HCT116 (cell line): Measurements from ENCODE around the gene UBE2E2. TPM values are rescaled to one million over a fixed set of nuclear protein-coding genes. Genes with fewer than 3 reads are reported as not detected.

ENCODE experiments used
- ATAC-seq: fragments of 200-7000 bp; cut with Tn5 transposase; 2 replicates; pipeline ENCODE4 v1.9.1; 2020; ENCODE audit warnings: mild to moderate bottlenecking, moderate library complexity
- BruUV-seq: library from RNA; stranded (reverse); fragments of 400-500 nt; replicated peaks from 2 replicates; lab custom pipeline; 2021; lab: Mats Ljungman, UMichigan
- CTCF ChIA-PET: fragments of 300-600 bp; sonication (Branson Sonifier 250); formaldehyde crosslinking; loops from one replicate; lab custom pipeline; 2021; ENCODE audit warnings: antibody characterized with exemption; lab: Charles Lee
- POLR2A ChIA-PET: fragments of 300-600, 350-600 bp; sonication (Branson Sonifier 250); formaldehyde crosslinking; loops from one replicate; lab custom pipeline; 2021; ENCODE audit warnings: antibody characterized with exemption; lab: Charles Lee
- RAD21 ChIA-PET, 2 experiments: fragments of 300-600 bp; sonication (Branson Sonifier 250); formaldehyde crosslinking; loops; one replicate each; lab custom pipeline; 2023; ENCODE audit warnings: low total read pairs in 2 of 2; ENCODE audit not compliant: uncharacterized antibody in 2 of 2, unreplicated experiment in 2 of 2, low non-redundant PET in 1 of 2; lab: Charles Lee
- DNase-seq: peaks from one replicate; pipeline ENCODE4 v3.0.0-alpha.2; 2010; ENCODE audit warnings: low read depth, low spot score
- H2AFZ ChIP-seq: fragments of 200-600 bp; shearing (Covaris generic), sonication (generic); 2 replicates; pipeline ENCODE4 v1.6.1; 2017; ENCODE audit warnings: low read depth, mixed run types, mixed read lengths, antibody characterized with exemption, low read length; ENCODE audit not compliant: poor library complexity, severe bottlenecking
- H3K27ac ChIP-seq: 2 replicates; pipeline ENCODE4 v1.5.1; 2012; ENCODE audit warnings: low read depth, low read length
- H3K27me3 ChIP-seq: fragments of 200-600 bp; sonication (generic); 2 replicates; pipeline ENCODE4 v1.6.1; 2016; ENCODE audit warnings: mixed run types, low read length, mixed read lengths; ENCODE audit not compliant: insufficient read depth
- H3K36me3 ChIP-seq, 2 experiments: fragments of 200-500 bp in 1 of 2; fragments of 200-600 bp in 1 of 2; sonication (Bioruptor generic) in 1 of 2; sonication (generic) in 1 of 2; 2 replicates each; pipeline versions ENCODE4 v1.5.1 to v1.6.1; 2014 to 2016; ENCODE audit warnings: low read length in 2 of 2, inconsistent platforms in 1 of 2, mixed read lengths in 1 of 2, mixed run types in 1 of 2; ENCODE audit not compliant: insufficient read depth in 2 of 2, control insufficient read depth in 1 of 2
- H3K4me1 ChIP-seq, 2 experiments: fragments of 200-600 bp in 1 of 2; sonication (generic) in 1 of 2; 2 replicates each; pipeline versions ENCODE4 v1.5.1 to v1.6.1; 2012 to 2017; ENCODE audit warnings: low read length in 2 of 2, inconsistent platforms in 1 of 2, mild to moderate bottlenecking in 1 of 2, mixed read lengths in 1 of 2, mixed run types in 1 of 2, moderate library complexity in 1 of 2; ENCODE audit not compliant: insufficient read depth in 2 of 2, control insufficient read depth in 1 of 2
- H3K4me2 ChIP-seq: fragments of 200-600 bp; sonication (generic); 2 replicates; pipeline ENCODE4 v1.6.1; 2017; ENCODE audit warnings: mixed run types, low read length, mixed read lengths
- H3K4me3 ChIP-seq, 2 experiments: fragments of 200-600 bp in 1 of 2; sonication (generic) in 1 of 2; replicated peaks in 1 of 2; 2 replicates each; pipeline ENCODE4 v1.5.1; 2011 to 2016; ENCODE audit warnings: low read length in 2 of 2, control low read depth in 1 of 2, low read depth in 1 of 2, mild to moderate bottlenecking in 1 of 2, mixed read lengths in 1 of 2, mixed run types in 1 of 2
- H3K79me2 ChIP-seq: fragments of 200-600 bp; sonication (generic); 2 replicates; pipeline ENCODE4 v1.6.1; 2017; ENCODE audit warnings: mild to moderate bottlenecking, mixed run types, low read length, moderate library complexity, mixed read lengths; ENCODE audit not compliant: insufficient read depth
- H3K9ac ChIP-seq: fragments of 200-600 bp; sonication (generic); 2 replicates; pipeline ENCODE4 v1.6.1; 2016; ENCODE audit warnings: low read length, mixed read lengths
- H3K9me2 ChIP-seq: fragments of 200-600 bp; sonication (generic), shearing (Covaris generic); 2 replicates; pipeline ENCODE4 v1.6.1; 2017; ENCODE audit warnings: mixed run types, mild to moderate bottlenecking, moderate library complexity; ENCODE audit not compliant: insufficient read depth
- H3K9me3 ChIP-seq, 2 experiments: fragments of 200-500 bp in 1 of 2; fragments of 200-600 bp in 1 of 2; sonication (Bioruptor generic) in 1 of 2; sonication (generic) in 1 of 2; 2 replicates each; pipeline ENCODE4 v1.6.1; 2014 to 2017; ENCODE audit warnings: low read length in 2 of 2, mixed read lengths in 2 of 2, inconsistent platforms in 1 of 2, low read depth in 1 of 2, mild to moderate bottlenecking in 1 of 2, mixed run types in 1 of 2, moderate library complexity in 1 of 2; ENCODE audit not compliant: control insufficient read depth in 1 of 2, insufficient read depth in 1 of 2
- H4K20me1 ChIP-seq: fragments of 200-600 bp; sonication (generic), shearing (Covaris generic); 2 replicates; pipeline ENCODE4 v1.6.1; 2017; ENCODE audit warnings: mixed run types, mild to moderate bottlenecking, moderate library complexity; ENCODE audit not compliant: insufficient read depth
- ATF3 ChIP-seq: IDR thresholded peaks from 2 replicates; pipeline ENCODE4 v1.6.1; 2012
- CBX3 ChIP-seq: IDR thresholded peaks from 2 replicates; pipeline ENCODE4 v1.6.1; 2012; ENCODE audit warnings: low read depth
- CEBPB ChIP-seq: IDR thresholded peaks from 2 replicates; pipeline ENCODE4 v1.6.1; 2012; ENCODE audit warnings: low read depth
- CTCF ChIP-seq, 3 experiments: fragments of 200-600 bp in 1 of 3; sonication (generic) in 1 of 3; IDR thresholded peaks in 2 of 3; conservative IDR thresholded peaks in 1 of 3; 2 replicates each; pipeline ENCODE4 v1.5.1; 2012 to 2017; ENCODE audit warnings: low read depth in 2 of 3, low read length in 2 of 3, antibody characterized with exemption in 1 of 3, borderline replicate concordance in 1 of 3, control low read depth in 1 of 3, mild to moderate bottlenecking in 1 of 3, mixed read lengths in 1 of 3, mixed run types in 1 of 3, moderate library complexity in 1 of 3; ENCODE audit not compliant: insufficient read depth in 1 of 3
- EGR1 ChIP-seq: IDR thresholded peaks from 2 replicates; pipeline ENCODE4 v1.6.1; 2012; ENCODE audit warnings: low read depth
- ELF1 ChIP-seq: IDR thresholded peaks from 2 replicates; pipeline ENCODE4 v1.6.1; 2012; ENCODE audit warnings: low read depth, borderline replicate concordance
- EZH2 ChIP-seq: fragments of 200-600 bp; sonication (generic); IDR thresholded peaks from 2 replicates; pipeline ENCODE4 v1.6.1; 2017; ENCODE audit warnings: antibody characterized with exemption, mixed run types
- JUND ChIP-seq: IDR thresholded peaks from 2 replicates; pipeline ENCODE4 v1.6.1; 2012
- MAX ChIP-seq: IDR thresholded peaks from 2 replicates; pipeline ENCODE4 v1.6.1; 2012
- POLR2A ChIP-seq: IDR thresholded peaks from 2 replicates; pipeline ENCODE4 v1.7.0; 2011; ENCODE audit warnings: borderline replicate concordance; ENCODE audit not compliant: insufficient read depth, insufficient read length; ENCODE audit errors: extremely low read depth
- RAD21 ChIP-seq: IDR thresholded peaks from 2 replicates; pipeline ENCODE4 v1.6.1; 2012; ENCODE audit warnings: low read depth, mild to moderate bottlenecking
- REST ChIP-seq: IDR thresholded peaks from 2 replicates; pipeline ENCODE4 v1.6.1; 2012; ENCODE audit warnings: low read depth
- SIN3A ChIP-seq: IDR thresholded peaks from 2 replicates; pipeline ENCODE4 v1.6.1; 2012; ENCODE audit warnings: low read depth
- SRF ChIP-seq: IDR thresholded peaks from 2 replicates; pipeline ENCODE4 v1.6.1; 2012; ENCODE audit warnings: low read depth
- YY1 ChIP-seq: IDR thresholded peaks from 2 replicates; pipeline ENCODE4 v1.6.1; 2011; ENCODE audit warnings: low read length, low read depth, moderate library complexity, mild to moderate bottlenecking; ENCODE audit not compliant: insufficient replicate concordance; ENCODE audit errors: extremely low read depth
- ZBTB33 ChIP-seq: IDR thresholded peaks from 2 replicates; pipeline ENCODE4 v1.6.1; 2011; ENCODE audit warnings: mild to moderate bottlenecking, low read length, moderate library complexity; ENCODE audit not compliant: insufficient replicate concordance; ENCODE audit errors: extremely low read depth
- intact Hi-C: fragments of 100-400 bp; cut with micrococcal nuclease; formaldehyde crosslinking; loops from 2 replicates; pipeline ENCODE4 v1.10.0; 2022
- total RNA-seq: library from RNA; stranded (reverse); gene quantifications from one replicate; pipeline ENCODE4 v1.2.1, GENCODE V29; 2021; ENCODE audit not compliant: unreplicated experiment

UBE2E2 gene
- total RNA-seq, 1 experiment from 2014 or later, result 21.4 TPM

- TF ChIP-seq ZBTB33 (no peak), CEBPB (no peak), YY1 (no peak), SRF (no peak), SIN3A (no peak), JUND (no peak), ATF3 (no peak)
Measured at GRCh38 chr3:23450806-23451205, 247.7 kb downstream of the UBE2E2 start (continued).

- DNase-seq, result no peak
- POLR2A ChIA-PET, result no interaction called here
- CTCF ChIA-PET, result no interaction called here
- no TSS peak for BruUV-seq
- Histone ChIP-seq H3K4me2 (no peak overlapping the region), H3K36me3 (no peaks in the 10 kb centered on the region), H2AFZ (no peak overlapping the region), H3K27me3 (no peaks in the 10 kb centered on the region; the same call in 1 of the 2 replicates), H3K9me2 (no peaks in the 10 kb centered on the region), H3K79me2 (no peaks in the 10 kb centered on the region), H3K4me1 (no peaks in the 10 kb centered on the region), H3K4me3 (no peak overlapping the region), H3K27ac (no peak overlapping the region), H3K9me3 (no peaks in the 10 kb centered on the region), H3K9ac (no peak overlapping the region), H4K20me1 (no peaks in the 10 kb centered on the region)
- intact Hi-C loops, result no loop called here
- ATAC-seq, result no peak
- RAD21 ChIA-PET, result no interaction called here
- TF ChIP-seq POLR2A (no peak), REST (no peak), EZH2 (no peak), YY1 (no peak), RAD21 (no peak), ZBTB33 (no peak), ELF1 (no peak), EGR1 (no peak), JUND (no peak), CBX3 (no peak), CTCF (IDR thresholded peaks at IDR 0.05 in 2 of 3, conservative IDR thresholded peaks at IDR 0.05 in 1 of 3; ENCODE audit: borderline replicate concordance in 1 of 3, insufficient read depth in 1 of 3, low read depth in 2 of 3, low read length in 2 of 3) (no peak), MAX (no peak)
Measured at GRCh38 chr3:23452408-23452807, 249.3 kb downstream of the UBE2E2 start.
